Cerebellar cortex (tissue), 1 donor: ENCODE measurements around the gene PSMD2.
"Not testable (repeated sequence)": the region's sequence is repeated elsewhere in the genome, so short reads cannot be mapped to it uniquely, and the experiment has no call there.

Source experiments
- DNase-seq: peaks from one replicate; pipeline ENCODE4 v3.0.0-alpha.2; 2015; ENCODE audit warnings: low spot score

The PSMD2 gene

GRCh38 chr3:184298759-184299487, at the start of gene PSMD2:
PSMD2 (plus strand) TSS chr3:184299241; CDS start chr3:184299267, 26 bp downstream.
- peak; percentile 97 for DNase-seq

- DNase-seq, result peak; percentile 98
These were observed 49.5 kb upstream of the PSMD2 start, which contains the start of gene EEF1AKMT4 for GRCh38 chr3:184249412-184250166. EEF1AKMT4 (plus strand) TSS chr3:184249672; CDS start chr3:184249695, 23 bp downstream.

- DNase-seq, result peak; percentile 92
These were observed 48.7 kb upstream of the PSMD2 start for GRCh38 chr3:184250167-184250828.

DNA sequence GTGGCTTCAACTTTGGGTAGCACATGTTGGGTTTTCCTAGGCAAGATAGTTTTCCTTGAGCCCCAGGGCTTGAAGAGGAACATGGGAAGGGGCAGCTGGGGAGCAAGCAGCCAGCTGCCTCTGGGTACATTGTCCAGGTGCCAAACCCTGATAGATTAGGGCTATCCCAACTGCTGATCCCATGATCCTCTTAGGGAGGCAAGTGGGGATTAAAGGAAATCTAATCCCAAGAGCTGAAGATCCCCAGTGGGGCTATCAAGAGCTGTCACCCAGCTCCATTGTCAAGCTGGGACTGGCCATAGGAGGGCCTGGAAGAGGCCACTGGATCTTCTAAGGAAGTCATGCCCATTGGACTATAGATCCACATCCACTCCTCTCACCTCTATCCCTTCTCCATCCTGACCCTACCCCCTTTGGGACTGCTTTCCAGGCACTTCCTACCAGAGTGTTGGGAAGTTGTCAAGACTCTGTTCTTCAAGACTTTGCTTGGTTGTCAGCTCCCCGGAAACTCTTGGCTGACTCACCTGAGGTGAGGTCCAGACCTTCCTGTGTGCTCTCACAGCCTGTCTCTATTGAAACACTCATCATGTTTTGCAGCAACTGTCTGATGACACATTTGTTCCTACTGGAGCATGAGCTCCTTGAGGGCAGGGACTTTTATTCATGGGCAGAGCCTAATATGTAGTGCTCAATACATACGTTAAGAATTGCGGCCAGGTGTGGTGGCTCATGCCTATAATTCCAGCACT, 43.6 kb upstream of the PSMD2 start:
- DNase-seq, result no peak

DNA sequence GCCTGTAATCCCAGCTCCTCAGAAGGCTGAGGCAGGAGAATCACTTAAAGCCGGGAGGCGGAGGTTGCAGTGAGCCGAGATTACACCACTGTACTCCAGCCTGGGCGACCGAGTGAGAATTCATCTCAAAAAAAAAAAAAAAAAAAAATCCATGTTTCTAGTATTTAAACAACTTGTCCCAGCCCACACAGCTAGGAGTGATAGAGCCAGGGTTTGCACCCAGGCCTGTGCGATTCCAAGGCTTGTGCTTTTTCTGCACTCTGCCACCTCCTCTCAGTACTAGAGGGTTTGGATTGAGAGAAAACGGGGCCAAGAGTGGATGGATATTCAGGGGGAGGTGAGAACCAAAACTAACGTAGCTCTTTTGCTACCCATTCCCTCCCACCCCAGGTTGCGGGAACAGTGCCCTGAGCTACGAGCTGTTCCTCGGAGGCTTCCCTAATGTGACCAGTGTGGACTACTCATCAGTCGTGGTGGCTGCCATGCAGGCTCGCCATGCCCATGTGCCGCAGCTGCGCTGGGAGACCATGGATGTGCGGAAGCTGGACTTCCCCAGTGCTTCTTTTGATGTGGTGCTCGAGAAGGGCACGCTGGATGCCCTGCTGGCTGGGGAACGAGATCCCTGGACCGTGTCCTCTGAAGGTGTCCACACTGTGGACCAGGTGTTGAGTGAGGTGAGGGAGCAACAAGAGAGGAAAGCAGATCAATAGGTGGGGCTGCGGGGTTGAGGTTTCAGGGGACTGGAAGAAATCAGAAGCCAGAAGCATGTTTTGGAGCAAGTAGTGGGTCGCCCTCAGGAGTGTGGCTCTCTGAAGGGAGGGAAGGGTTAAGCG, 41.7 kb upstream of the PSMD2 start:
- no peak for DNase-seq

DNA sequence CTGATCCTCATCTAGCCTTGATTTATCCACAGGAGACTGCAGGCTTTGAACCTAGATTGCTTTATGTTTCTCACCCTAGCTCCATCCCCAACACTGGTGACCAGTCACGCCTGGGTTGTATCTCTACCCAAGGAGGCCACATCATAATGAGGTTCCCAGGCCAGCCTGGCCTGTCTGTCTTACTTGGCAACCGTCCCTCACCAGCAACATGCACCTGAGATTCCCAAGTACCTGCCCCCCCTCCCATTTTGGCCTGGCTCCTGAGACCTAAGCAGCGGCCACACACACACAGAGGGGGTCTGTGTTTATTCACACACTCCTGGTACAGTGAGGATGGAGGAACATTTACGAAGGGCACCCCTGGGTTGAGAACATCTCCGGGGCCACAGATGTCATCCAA, 40.1 kb upstream of the PSMD2 start:
- DNase-seq, result no peak

DNA sequence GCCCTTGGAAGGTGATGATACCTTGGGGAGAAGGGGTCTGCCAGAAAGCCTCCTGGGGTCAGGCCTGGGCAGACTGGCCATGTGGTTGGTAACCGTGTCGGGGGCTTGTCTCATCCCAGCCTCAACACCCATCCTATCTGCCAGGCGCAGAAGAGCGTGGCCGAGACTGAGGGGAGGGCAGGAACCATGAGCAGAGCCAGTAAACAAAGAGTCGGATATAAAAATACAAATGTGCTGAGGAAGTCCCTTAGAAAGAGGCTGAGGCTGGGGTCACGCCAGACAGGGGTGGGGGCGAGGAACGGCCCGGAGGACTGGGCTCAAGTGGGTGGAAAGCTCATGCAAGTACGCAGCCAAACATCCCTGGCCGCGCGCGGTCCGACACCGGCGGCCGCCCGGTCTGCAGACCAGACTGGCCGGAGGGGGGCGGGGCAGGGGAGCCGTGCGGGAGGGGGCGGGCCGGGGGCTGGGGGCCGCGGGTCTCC, 39.6 kb upstream of the PSMD2 start:
- no peak for DNase-seq

DNA sequence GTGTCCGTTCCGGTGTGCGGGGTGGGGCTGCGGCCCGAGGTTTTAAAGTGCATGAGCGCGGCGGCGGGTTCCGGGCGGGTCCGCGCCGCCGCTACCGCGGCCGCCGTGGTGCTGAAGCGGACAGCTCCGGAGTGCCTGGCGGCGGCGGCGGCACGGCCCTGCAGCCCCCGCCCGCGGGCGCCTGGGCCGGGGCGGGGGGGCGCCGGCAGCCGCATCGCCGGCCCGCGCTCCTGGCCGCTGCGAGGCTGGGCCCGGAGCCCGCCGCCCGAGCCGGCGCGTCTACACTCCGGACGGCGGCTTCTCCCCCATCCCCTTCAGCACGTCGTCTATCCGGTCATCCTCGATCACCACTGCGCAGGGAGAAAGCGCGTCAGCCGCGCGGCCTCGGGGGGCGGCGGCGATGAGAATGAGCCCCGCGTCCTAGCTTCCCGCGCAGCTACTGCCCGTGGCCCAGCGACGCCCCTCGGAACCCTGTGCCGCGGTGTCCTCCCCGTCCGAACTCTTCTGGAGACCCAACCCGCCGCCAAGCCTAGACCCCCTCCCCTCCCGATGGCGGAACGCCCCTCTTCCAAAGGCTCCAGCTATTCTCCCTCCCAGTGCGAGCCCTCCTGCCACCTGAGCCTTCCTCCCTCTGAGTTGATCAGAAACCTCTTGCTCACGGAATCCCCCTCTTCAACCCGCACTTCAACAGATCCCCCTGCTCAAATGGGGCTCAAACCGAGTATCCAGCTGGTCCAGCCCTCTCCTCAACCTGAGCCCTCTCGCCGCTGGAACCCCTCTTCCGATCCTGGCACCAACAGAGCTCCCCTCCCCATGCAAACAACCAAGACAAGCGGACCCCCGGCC, 38.9 kb upstream of the PSMD2 start:
- DNase-seq, result peak; percentile 40

- no peak for DNase-seq
These were observed 38.2 kb upstream of the PSMD2 start for GRCh38 chr3:184260724-184261269.

- DNase-seq, result peak; percentile 76
These were observed 37.7 kb upstream of the PSMD2 start, which contains the start of gene CAMK2N2 for GRCh38 chr3:184261270-184261853. CAMK2N2 (minus strand) TSS chr3:184261553; CDS start chr3:184261285, 268 bp downstream.

- peak; percentile 67 for DNase-seq
These were observed 36.9 kb upstream of the PSMD2 start for GRCh38 chr3:184261854-184262763.

DNA sequence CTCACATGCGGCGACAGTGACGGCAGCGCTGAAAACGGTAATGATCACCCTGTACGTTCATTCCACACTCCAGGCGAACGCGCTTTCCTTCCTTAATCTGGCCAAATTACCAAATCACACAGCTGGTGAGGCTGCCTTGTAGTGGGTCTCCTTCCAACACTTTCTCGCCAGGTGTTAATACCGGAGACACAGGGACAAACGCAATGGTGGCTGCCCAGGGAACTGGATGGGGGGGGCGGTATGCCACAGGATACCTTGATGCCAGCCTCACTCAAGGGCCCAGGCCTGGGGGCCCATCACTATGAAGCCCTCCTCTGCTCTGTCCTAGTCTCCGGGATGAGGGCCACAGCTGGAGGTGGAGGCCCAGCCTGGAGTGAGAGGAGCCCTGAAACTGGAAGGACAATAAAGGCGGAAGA, 36.3 kb upstream of the PSMD2 start:
- no peak for DNase-seq

- not testable (repeated sequence) for DNase-seq
These were observed 31.8 kb upstream of the PSMD2 start for GRCh38 chr3:184267249-184267648.

DNA sequence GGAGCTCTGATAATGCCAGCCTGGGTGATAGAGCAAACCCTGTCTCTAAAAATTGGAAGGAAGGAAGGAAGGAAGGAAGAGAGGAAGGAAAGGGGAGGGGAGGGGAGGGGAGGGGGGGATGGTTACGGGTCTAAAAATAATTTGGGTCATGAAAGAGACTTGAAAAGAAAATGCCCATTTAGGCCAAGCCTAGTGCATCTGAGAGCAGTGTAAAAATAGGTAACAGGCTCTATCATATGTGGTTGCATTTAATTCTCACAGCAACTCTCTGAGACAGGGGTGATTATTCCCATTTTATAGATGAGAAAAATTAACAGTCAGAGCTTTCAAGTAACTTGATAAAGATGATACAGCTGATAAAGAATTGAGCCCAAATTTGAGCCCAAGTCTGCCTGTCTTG, 26.8 kb upstream of the PSMD2 start:
- DNase-seq, result no peak

DNA sequence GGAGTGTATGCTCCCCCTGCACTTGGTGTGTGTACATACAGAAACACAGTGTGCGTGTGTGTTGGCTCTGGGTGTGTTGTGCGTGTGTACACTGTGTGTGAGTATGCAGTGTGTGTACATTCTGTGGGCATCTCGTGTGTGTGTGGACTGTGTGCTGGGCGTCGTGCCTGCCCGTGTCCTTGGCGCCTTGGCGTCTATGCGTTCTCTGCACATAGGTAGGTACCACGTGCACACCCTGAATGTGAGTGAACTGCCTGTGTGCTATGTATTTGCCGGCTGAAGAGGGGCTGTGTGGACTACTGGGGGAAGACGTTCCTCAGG, 23.7 kb upstream of the PSMD2 start:
- DNase-seq, result peak; percentile 27

- peak; percentile 29 for DNase-seq
These were observed 22.8 kb upstream of the PSMD2 start, which contains the start of gene ECE2 for GRCh38 chr3:184275961-184276910. ECE2 (plus strand) TSS chr3:184276022; CDS start chr3:184276154, 132 bp downstream.

DNA sequence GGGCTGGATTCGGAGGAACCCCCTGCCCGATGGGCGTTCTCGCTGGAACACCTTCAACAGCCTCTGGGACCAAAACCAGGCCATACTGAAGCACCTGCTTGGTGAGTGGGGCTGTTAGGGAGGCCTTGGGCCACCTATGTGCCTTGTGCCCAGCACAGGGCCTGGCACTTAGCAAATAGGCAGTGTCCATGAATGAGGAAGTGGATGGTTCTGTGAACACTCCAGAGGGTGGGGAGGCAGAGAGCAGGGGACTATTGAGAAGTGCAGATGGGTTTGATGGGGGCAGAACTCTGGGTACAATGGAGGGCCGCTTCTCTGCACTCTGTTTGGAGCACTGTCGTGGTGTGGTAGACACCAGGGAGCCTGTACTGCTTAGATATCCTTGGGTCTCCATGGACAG, 21.7 kb upstream of the PSMD2 start:
- DNase-seq, result no peak
